B cell (primary cell): ENCODE measurements around the gene SLC30A3.

Source experiments
- EZH2 ChIP-seq: IDR thresholded peaks from 2 replicates; pipeline ENCODE4 v1.6.1; 2012; ENCODE audit warnings: borderline replicate concordance, low read depth, mild to moderate bottlenecking, moderate library complexity, low read length; ENCODE audit not compliant: insufficient read depth, poor library complexity, severe bottlenecking
- TF ChIP-seq, protein P1 (sequence below): fragments of 200-600 bp; IDR thresholded peaks from one replicate; pipeline ENCODE4 v1.8.0; 2022; ENCODE audit warnings: antibody characterized with exemption, mild to moderate bottlenecking

GRCh38 chr2:27264753-27265535 is 2.1 kb upstream of the SLC30A3 start:
- TF ChIP-seq, protein P1, sequence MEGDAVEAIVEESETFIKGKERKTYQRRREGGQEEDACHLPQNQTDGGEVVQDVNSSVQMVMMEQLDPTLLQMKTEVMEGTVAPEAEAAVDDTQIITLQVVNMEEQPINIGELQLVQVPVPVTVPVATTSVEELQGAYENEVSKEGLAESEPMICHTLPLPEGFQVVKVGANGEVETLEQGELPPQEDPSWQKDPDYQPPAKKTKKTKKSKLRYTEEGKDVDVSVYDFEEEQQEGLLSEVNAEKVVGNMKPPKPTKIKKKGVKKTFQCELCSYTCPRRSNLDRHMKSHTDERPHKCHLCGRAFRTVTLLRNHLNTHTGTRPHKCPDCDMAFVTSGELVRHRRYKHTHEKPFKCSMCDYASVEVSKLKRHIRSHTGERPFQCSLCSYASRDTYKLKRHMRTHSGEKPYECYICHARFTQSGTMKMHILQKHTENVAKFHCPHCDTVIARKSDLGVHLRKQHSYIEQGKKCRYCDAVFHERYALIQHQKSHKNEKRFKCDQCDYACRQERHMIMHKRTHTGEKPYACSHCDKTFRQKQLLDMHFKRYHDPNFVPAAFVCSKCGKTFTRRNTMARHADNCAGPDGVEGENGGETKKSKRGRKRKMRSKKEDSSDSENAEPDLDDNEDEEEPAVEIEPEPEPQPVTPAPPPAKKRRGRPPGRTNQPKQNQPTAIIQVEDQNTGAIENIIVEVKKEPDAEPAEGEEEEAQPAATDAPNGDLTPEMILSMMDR = peak; percentile 68
- TF ChIP-seq EZH2 = no peak
